Adipose tissue (tissue), 3 donors: ENCODE results near the gene TMEFF2. TPM values are rescaled to one million over a fixed set of nuclear protein-coding genes. Genes with fewer than 3 reads are reported as not detected.

Experiments
- H3K27ac ChIP-seq: one replicate; pipeline ENCODE4 v1.5.1; 2013; ENCODE audit warnings: low read depth, low read length
- WGBS, 3 donors: extraction: QIAGEN DNeasy Blood & Tissue Kit; methylation state at CpG; one replicate each; pipeline ENCODE4 v1.1.7; 2013; 5-methylcytosine and 5-hydroxymethylcytosine counted together
- polyA plus RNA-seq, 3 donors: library from polyadenylated mRNA; stranded (reverse); fragments of 200-250 nt; gene quantifications; one replicate each; pipeline ENCODE4 v1.2.3, GENCODE V29; 2013
- donor health status: healthy with polysubstance abuse.
- donor health status: Bipolar disorder and iron deficiency.
- donor health status: healthy.

The TMEFF2 gene
- polyA plus RNA-seq, 3 donors: 0.01 to 0.03 TPM; not detected in 1

- no peak overlapping the region for H3K27ac ChIP-seq
These were observed 287.6 kb downstream of the TMEFF2 start for GRCh38 chr2:191907091-191907490.

GRCh38 chr2:191905336-191905735 is 289.4 kb downstream of the TMEFF2 start:
- H3K27ac ChIP-seq: no peak overlapping the region
- 67 to 77% (median 72%) methylated on average over 4 of the region's 4 CpGs for WGBS, 3 donors

- no peak overlapping the region for H3K27ac ChIP-seq
- 88 to 97% (median 96%) methylated on average over 1 of the region's 1 CpG for WGBS, 3 donors
These were observed 293.7 kb downstream of the TMEFF2 start for GRCh38 chr2:191901031-191901430.

GRCh38 chr2:191899410-191899809 is 295.3 kb downstream of the TMEFF2 start:
- H3K27ac ChIP-seq: no peak overlapping the region
- 48 to 79% (median 55%) methylated on average over 2 of the region's 2 CpGs for WGBS, 3 donors
